H1 (cell line): ENCODE results near the gene EIPR1. TPM values are rescaled to one million over a fixed set of nuclear protein-coding genes. Genes with fewer than 3 reads are reported as not detected.
A peak's percentile ranks its signal among the peaks of the same experiment; 100 is the strongest.

Source experiments
- CTCF ChIA-PET: fragments of 300-600 bp; sonication (Branson Sonifier 250); formaldehyde crosslinking; loops from one replicate; lab custom pipeline; 2021; ENCODE audit not compliant: partially characterized antibody; lab: Charles Lee
- POLR2A ChIA-PET: fragments of 300-600 bp; sonication (Branson Sonifier 250); formaldehyde crosslinking; loops from one replicate; lab custom pipeline; 2021; ENCODE audit warnings: inconsistent platforms; ENCODE audit not compliant: partially characterized antibody; lab: Charles Lee
- DNase-seq, 2 experiments: peaks; one replicate each; pipeline versions ENCODE4 v3.0.0 to v3.0.0-alpha.2; 2010 to 2022; ENCODE audit warnings: low spot score in 2 of 2, low read depth in 1 of 2, mixed read lengths in 1 of 2
- FAIRE-seq: peaks from 2 replicates; lab custom pipeline; 2011; peaks lifted over from hg19 to GRCh38; lab: Jason Lieb, UNC
- H2AFZ ChIP-seq: 2 replicates; pipeline ENCODE4 v1.8.1; 2012; ENCODE audit warnings: low read length, inconsistent platforms
- H2AK5ac ChIP-seq: 2 replicates; pipeline ENCODE4 v1.6.1; 2013; ENCODE audit warnings: low read depth, low read length
- H2BK120ac ChIP-seq: replicated peaks from 2 replicates; pipeline ENCODE3; 2013; ENCODE audit warnings: low read depth, low read length, inconsistent platforms
- H2BK12ac ChIP-seq: 2 replicates; pipeline ENCODE4 v1.6.1; 2013; ENCODE audit warnings: low read depth, low read length
- H2BK15ac ChIP-seq: 2 replicates; pipeline ENCODE4 v1.6.1; 2013; ENCODE audit warnings: low read length
- H2BK20ac ChIP-seq: 2 replicates; pipeline ENCODE4 v1.6.1; 2013; ENCODE audit warnings: low read length
- H2BK5ac ChIP-seq: 2 replicates; pipeline ENCODE4 v1.6.1; 2013; ENCODE audit warnings: low read depth, low read length
- H3K14ac ChIP-seq: 2 replicates; pipeline ENCODE4 v1.6.1; 2013; ENCODE audit warnings: inconsistent platforms; ENCODE audit not compliant: insufficient read length
- H3K18ac ChIP-seq: 2 replicates; pipeline ENCODE4 v1.6.1; 2013; ENCODE audit warnings: low read length; ENCODE audit errors: extremely low read depth
- H3K23ac ChIP-seq: 2 replicates; pipeline ENCODE4 v1.6.1; 2013; ENCODE audit warnings: inconsistent platforms; ENCODE audit not compliant: insufficient read length
- H3K23me2 ChIP-seq: 2 replicates; pipeline ENCODE4 v1.6.1; 2013; ENCODE audit warnings: low read depth, low read length
- H3K27ac ChIP-seq: 2 replicates; pipeline ENCODE4 v1.6.1; 2011; ENCODE audit warnings: low read depth, low read length, inconsistent platforms
- H3K27me3 ChIP-seq, 4 experiments: replicated peaks in 1 of 4; 1 replicate in 1 of 4; 2 replicates in 3 of 4; pipeline versions ENCODE4 v1.6.1 to v1.8.1; 2011 to 2013; ENCODE audit warnings: low read length in 3 of 4, mild to moderate bottlenecking in 3 of 4, inconsistent platforms in 2 of 4, mixed read lengths in 2 of 4, moderate library complexity in 1 of 4; ENCODE audit not compliant: control insufficient read depth in 3 of 4, insufficient read depth in 3 of 4; ENCODE audit errors: extremely low read depth in 1 of 4
- H3K36me3 ChIP-seq, 4 experiments: 2 replicates each; pipeline versions ENCODE4 v1.6.1 to v1.8.1; 2011 to 2013; ENCODE audit warnings: mild to moderate bottlenecking in 4 of 4, low read length in 3 of 4, moderate library complexity in 2 of 4, control low read depth in 1 of 4, inconsistent platforms in 1 of 4; ENCODE audit not compliant: insufficient read depth in 4 of 4, control insufficient read depth in 2 of 4
- H3K4ac ChIP-seq: replicated peaks from 2 replicates; pipeline ENCODE3; 2013; ENCODE audit warnings: low read length, low read depth, mixed read lengths, inconsistent platforms; ENCODE audit not compliant: insufficient read length
- H3K4me1 ChIP-seq, 4 experiments: replicated peaks in 1 of 4; 1 replicate in 1 of 4; 2 replicates in 3 of 4; pipeline versions ENCODE4 v1.6.1 to v1.8.1; 2011 to 2013; ENCODE audit warnings: low read length in 3 of 4, inconsistent platforms in 2 of 4, mixed read lengths in 1 of 4; ENCODE audit not compliant: insufficient read depth in 4 of 4, control insufficient read depth in 3 of 4
- H3K4me2 ChIP-seq, 2 experiments: 2 replicates each; pipeline versions ENCODE4 v1.6.1 to v1.8.1; 2011 to 2013; ENCODE audit warnings: low read depth in 2 of 2, low read length in 2 of 2, control low read depth in 1 of 2, inconsistent platforms in 1 of 2, mild to moderate bottlenecking in 1 of 2; ENCODE audit not compliant: insufficient read depth in 1 of 2
- H3K4me3 ChIP-seq, 4 experiments: fragments of 200-600, 300-600 bp in 1 of 4; sonication (generic), shearing (Covaris generic), sonication (Bioruptor Twin) in 1 of 4; 2 replicates each; pipeline versions ENCODE4 v1.5.1 to v1.8.1; 2011 to 2016; ENCODE audit warnings: low read length in 4 of 4, low read depth in 3 of 4, control low read depth in 2 of 4, inconsistent platforms in 2 of 4, mild to moderate bottlenecking in 2 of 4, mixed read lengths in 1 of 4, moderate library complexity in 1 of 4; ENCODE audit not compliant: insufficient read depth in 2 of 4; ENCODE audit errors: extremely low read depth in 1 of 4
- H3K56ac ChIP-seq: replicated peaks from 2 replicates; pipeline ENCODE3; 2013; ENCODE audit warnings: low read depth, mild to moderate bottlenecking, mixed read lengths, low read length, inconsistent platforms; ENCODE audit not compliant: insufficient read length
- H3K79me1 ChIP-seq: 2 replicates; pipeline ENCODE4 v1.6.1; 2013; ENCODE audit warnings: low read depth, low read length, control low read depth
- H3K79me2 ChIP-seq, 2 experiments: 2 replicates each; pipeline versions ENCODE4 v1.6.1 to v1.8.1; 2012 to 2013; ENCODE audit warnings: low read length in 2 of 2, mild to moderate bottlenecking in 2 of 2, inconsistent platforms in 1 of 2; ENCODE audit not compliant: insufficient read depth in 2 of 2, control insufficient read depth in 1 of 2
- H3K9ac ChIP-seq, 4 experiments: replicated peaks in 1 of 4; 1 replicate in 1 of 4; 2 replicates in 3 of 4; pipeline versions ENCODE4 v1.6.1 to v1.8.1; 2011 to 2013; ENCODE audit warnings: low read depth in 3 of 4, low read length in 3 of 4, control low read depth in 2 of 4, mild to moderate bottlenecking in 2 of 4, moderate library complexity in 2 of 4, inconsistent platforms in 1 of 4; ENCODE audit errors: extremely low read depth in 1 of 4
- H3K9me3 ChIP-seq, 2 experiments: 2 replicates each; pipeline versions ENCODE4 v1.6.1 to v1.8.1; 2012 to 2013; ENCODE audit warnings: mild to moderate bottlenecking in 2 of 2, moderate library complexity in 2 of 2, control low read depth in 1 of 2, inconsistent platforms in 1 of 2, low read depth in 1 of 2, low read length in 1 of 2, mixed read lengths in 1 of 2; ENCODE audit not compliant: insufficient read depth in 2 of 2
- H4K20me1 ChIP-seq, 2 experiments: replicated peaks in 1 of 2; 2 replicates each; pipeline versions ENCODE3 to v1.8.1; 2011 to 2013; ENCODE audit warnings: inconsistent platforms in 2 of 2, low read length in 2 of 2, mild to moderate bottlenecking in 1 of 2; ENCODE audit not compliant: insufficient read depth in 2 of 2, control insufficient read depth in 1 of 2
- H4K5ac ChIP-seq: 2 replicates; pipeline ENCODE4 v1.6.1; 2013; ENCODE audit warnings: low read length, low read depth, mixed read lengths, inconsistent platforms; ENCODE audit not compliant: insufficient read length
- H4K8ac ChIP-seq: 2 replicates; pipeline ENCODE4 v1.8.0; 2013; ENCODE audit warnings: mild to moderate bottlenecking, moderate library complexity, low read length, inconsistent platforms; ENCODE audit not compliant: insufficient read depth; ENCODE audit errors: extremely low read depth
- H4K91ac ChIP-seq: replicated peaks from 2 replicates; pipeline ENCODE3; 2013; ENCODE audit warnings: low read length, mixed read lengths, inconsistent platforms; ENCODE audit not compliant: insufficient read length
- POLR2A ChIP-seq, 2 experiments: IDR thresholded peaks; 1 replicate in 1 of 2; 2 replicates in 1 of 2; pipeline ENCODE4 v1.6.1; 2011; ENCODE audit warnings: low read depth in 2 of 2, low read length in 2 of 2, mild to moderate bottlenecking in 2 of 2; ENCODE audit errors: control extremely low read depth in 1 of 2
- SIX5 ChIP-seq: IDR thresholded peaks from 2 replicates; pipeline ENCODE4 v1.6.1; 2011; ENCODE audit warnings: mild to moderate bottlenecking, low read depth, low read length
- WGBS, 2 experiments: shearing (Covaris generic) in 1 of 2; methylation state at CpG; one replicate each; pipeline versions ENCODE4 v1.1.6 to v1.1.7; 2013 to 2015; ENCODE audit warnings: low lambda C conversion rate in 2 of 2, mixed read lengths in 2 of 2, inconsistent platforms in 1 of 2, low coverage in 1 of 2, missing lambda C conversion rate in 1 of 2; ENCODE audit not compliant: insufficient replicate concordance in 2 of 2, insufficient coverage in 1 of 2, insufficient read length in 1 of 2; ENCODE audit errors: extremely low coverage in 1 of 2, missing lambda C conversion rate in 1 of 2; 5-methylcytosine and 5-hydroxymethylcytosine counted together
- polyA plus RNA-seq, 7 experiments: library from polyadenylated mRNA; depleted of rRNA in 3 of 7; stranded (reverse) in 5 of 7; unstranded in 2 of 7; fragments of >200 nt in 5 of 7; fragments of 200-250 nt in 2 of 7; gene quantifications; 1 replicate in 5 of 7; 2 replicates in 1 of 7; 4 replicates in 1 of 7; pipeline versions ENCODE4 v1.2.1 to v1.2.3, GENCODE V29; 2011 to 2013; ENCODE audit warnings: missing spikeins in 2 of 7, mixed read lengths in 2 of 7
- total RNA-seq: library from RNA; stranded (reverse); fragmentation: NEBNext Ultra II Directional; extraction: Animal tissue kit (Norgen Biotek cat#: 25700); gene quantifications from 2 replicates; pipeline ENCODE4 v1.2.1, GENCODE V29; 2021
- TF ChIP-seq, protein P1 (sequence below): IDR thresholded peaks from 2 replicates; pipeline ENCODE4 v1.6.1; 2011; ENCODE audit warnings: low read length, improper control_type of control experiment

The EIPR1 gene
- total and polyA plus RNA-seq, 2 of the 8 experiments (the other 6 are each of a cell fraction or from before 2014, with no cell fraction given) = 26.3 to 56.4 TPM

DNA sequence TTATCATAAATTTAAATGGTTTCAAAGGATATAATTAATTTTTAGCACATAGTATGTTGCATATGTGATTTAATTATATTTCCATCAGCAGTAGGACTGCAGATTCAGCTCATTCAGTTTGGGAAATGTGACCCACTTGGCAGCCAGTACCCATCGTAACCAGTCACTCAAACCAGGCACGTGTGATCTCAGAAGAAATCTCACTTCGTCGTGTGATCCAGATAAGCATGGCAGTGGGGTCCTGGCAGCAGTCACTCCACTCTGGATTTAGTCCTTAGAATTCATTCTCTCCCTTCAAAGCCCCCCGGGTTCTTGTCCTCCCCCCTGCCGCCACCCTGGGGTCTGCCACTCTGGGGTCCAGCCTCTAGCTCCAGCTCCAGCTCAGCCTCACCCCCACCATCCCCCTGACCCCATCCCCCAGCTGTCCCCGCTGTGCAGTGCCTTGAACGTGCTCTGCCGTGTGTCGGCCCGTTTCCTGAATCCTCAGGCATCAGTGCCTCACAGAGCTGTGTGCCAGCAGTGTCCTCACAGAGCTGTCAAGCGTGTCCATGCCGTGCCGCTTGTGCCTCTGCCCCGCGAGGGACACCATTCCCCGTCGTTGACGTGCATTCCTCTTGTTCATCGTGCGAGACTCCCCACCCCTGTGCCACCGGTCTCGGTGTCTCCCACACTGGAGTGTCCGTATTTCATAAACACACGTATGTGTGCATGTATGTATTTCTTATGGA is 36.7 kb upstream of the EIPR1 start:
- Histone ChIP-seq H4K5ac (no peak overlapping the region), H3K23ac (no peak overlapping the region), H3K79me2 (no peaks in the 10 kb centered on the region), H2BK12ac (no peak overlapping the region), H2BK120ac (no peak overlapping the region), H3K18ac (no peak overlapping the region), H3K14ac (no peak overlapping the region), H3K79me1 (peaks cover 2% of the 10 kb centered on the region; the same call in 1 of the 2 replicates), H2BK20ac (no peak overlapping the region), H4K91ac (no peak overlapping the region), H3K9me3 (no peaks in the 10 kb centered on the region), H4K8ac (no peak overlapping the region), H2AK5ac (no peak overlapping the region), H3K4me1 (no peaks in the 10 kb centered on the region), H2BK5ac (no peak overlapping the region), H3K36me3 (peaks cover 0 to 3% (median 0%) of the 10 kb centered on the region in 4 experiments; a peak in 1 of 8 replicates), H2AFZ (no peak overlapping the region), H3K9ac (no peak overlapping the region), H3K4me2 (no peak overlapping the region), H3K23me2 (no peaks in the 10 kb centered on the region), H4K20me1 (peaks cover 0 to 10% of the 10 kb centered on the region in 2 experiments), H3K4me3 (no peak overlapping the region), H3K4ac (no peak overlapping the region), H2BK15ac (no peak overlapping the region), H3K27me3 (no peaks in the 10 kb centered on the region), H3K27ac (no peak overlapping the region), H3K56ac (peak overlapping the region; percentile 62)
- ChIA-PET POLR2A (interaction anchor here (1.5 kb wide), 1 partner anchor 9 kb away, joined by 4 read pairs; no protein-coding TSS in a partner anchor), CTCF (interaction anchor here (1.1 to 3.8 kb wide), 3 partner anchors 10 to 234 kb away, joined by 3 to 54 read pairs (median 3); no protein-coding TSS in a partner anchor)
- no peak for DNase-seq
- WGBS, 2 experiments = 97% methylated on average over 24 of the region's 25 CpGs; no CpG with 5 or more reads in 1 of the 2 experiments
- FAIRE-seq = no peak
- TF ChIP-seq POLR2A (IDR thresholded peaks at IDR 0.05; ENCODE audit: control extremely low read depth in 1 of 2, low read depth in 2 of 2, low read length in 2 of 2) (no peak), SIX5 (no peak)
- TF ChIP-seq, protein P1, sequence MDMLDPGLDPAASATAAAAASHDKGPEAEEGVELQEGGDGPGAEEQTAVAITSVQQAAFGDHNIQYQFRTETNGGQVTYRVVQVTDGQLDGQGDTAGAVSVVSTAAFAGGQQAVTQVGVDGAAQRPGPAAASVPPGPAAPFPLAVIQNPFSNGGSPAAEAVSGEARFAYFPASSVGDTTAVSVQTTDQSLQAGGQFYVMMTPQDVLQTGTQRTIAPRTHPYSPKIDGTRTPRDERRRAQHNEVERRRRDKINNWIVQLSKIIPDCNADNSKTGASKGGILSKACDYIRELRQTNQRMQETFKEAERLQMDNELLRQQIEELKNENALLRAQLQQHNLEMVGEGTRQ = no peak
